ENCODE measurements around the gene ACYP2. TPM values are rescaled to one million over a fixed set of nuclear protein-coding genes. Genes with fewer than 3 reads are reported as not detected.

The ACYP2 gene
- total RNA-seq, 1 donor from 2014 or later: 7.0 TPM

- TF ChIP-seq, protein P1, sequence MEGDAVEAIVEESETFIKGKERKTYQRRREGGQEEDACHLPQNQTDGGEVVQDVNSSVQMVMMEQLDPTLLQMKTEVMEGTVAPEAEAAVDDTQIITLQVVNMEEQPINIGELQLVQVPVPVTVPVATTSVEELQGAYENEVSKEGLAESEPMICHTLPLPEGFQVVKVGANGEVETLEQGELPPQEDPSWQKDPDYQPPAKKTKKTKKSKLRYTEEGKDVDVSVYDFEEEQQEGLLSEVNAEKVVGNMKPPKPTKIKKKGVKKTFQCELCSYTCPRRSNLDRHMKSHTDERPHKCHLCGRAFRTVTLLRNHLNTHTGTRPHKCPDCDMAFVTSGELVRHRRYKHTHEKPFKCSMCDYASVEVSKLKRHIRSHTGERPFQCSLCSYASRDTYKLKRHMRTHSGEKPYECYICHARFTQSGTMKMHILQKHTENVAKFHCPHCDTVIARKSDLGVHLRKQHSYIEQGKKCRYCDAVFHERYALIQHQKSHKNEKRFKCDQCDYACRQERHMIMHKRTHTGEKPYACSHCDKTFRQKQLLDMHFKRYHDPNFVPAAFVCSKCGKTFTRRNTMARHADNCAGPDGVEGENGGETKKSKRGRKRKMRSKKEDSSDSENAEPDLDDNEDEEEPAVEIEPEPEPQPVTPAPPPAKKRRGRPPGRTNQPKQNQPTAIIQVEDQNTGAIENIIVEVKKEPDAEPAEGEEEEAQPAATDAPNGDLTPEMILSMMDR (IDR thresholded peaks at IDR 0.05; ENCODE audit: unreplicated experiment): no peak
- H3K9me3 Mint-ChIP-seq (ENCODE audit: unreplicated experiment): no peaks in the 10 kb centered on the region
- H3K27ac Mint-ChIP-seq (ENCODE audit: unreplicated experiment): no peak overlapping the region
- no peak overlapping the region for H3K4me3 Mint-ChIP-seq (ENCODE audit: unreplicated experiment)
- no peaks in the 10 kb centered on the region for H3K36me3 Mint-ChIP-seq (ENCODE audit: low read depth, unreplicated experiment)
- no peak for DNase-seq (ENCODE audit: low spot score)
- no peaks in the 10 kb centered on the region for H3K27me3 Mint-ChIP-seq (ENCODE audit: unreplicated experiment)
- H3K4me1 Mint-ChIP-seq (ENCODE audit: unreplicated experiment): peaks cover 6% of the 10 kb centered on the region
These were observed 40.6 kb upstream of the ACYP2 start for GRCh38 chr2:54074606-54075341.

DNA sequence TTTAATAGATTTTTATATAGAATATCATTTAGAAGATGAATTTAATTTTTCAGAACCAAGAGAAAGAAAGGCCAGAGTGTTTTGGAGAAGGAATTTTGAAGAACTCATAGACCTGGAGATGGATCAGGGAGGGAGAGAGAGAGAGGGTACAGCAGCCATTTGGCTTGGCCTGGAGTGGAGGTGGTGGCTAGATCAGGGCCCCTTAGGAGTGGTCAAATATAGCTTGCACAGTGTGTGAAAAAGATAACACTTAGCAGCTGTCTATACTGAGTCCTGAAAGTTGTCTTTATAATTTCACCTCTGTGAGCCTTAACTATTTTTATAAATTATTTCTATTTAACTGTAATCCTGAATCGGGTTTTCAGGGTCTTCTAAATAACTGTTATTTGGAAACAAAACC is 38.8 kb upstream of the ACYP2 start:
- no peaks in the 10 kb centered on the region for H3K36me3 Mint-ChIP-seq (ENCODE audit: low read depth, unreplicated experiment)
- peaks cover 6% of the 10 kb centered on the region for H3K4me1 Mint-ChIP-seq (ENCODE audit: unreplicated experiment)
- H3K9me3 Mint-ChIP-seq (ENCODE audit: unreplicated experiment): no peaks in the 10 kb centered on the region
- TF ChIP-seq, protein P1 (IDR thresholded peaks at IDR 0.05; ENCODE audit: unreplicated experiment): no peak
- H3K27ac Mint-ChIP-seq (ENCODE audit: unreplicated experiment): no peak overlapping the region
- H3K27me3 Mint-ChIP-seq (ENCODE audit: unreplicated experiment): no peaks in the 10 kb centered on the region
- no peak for DNase-seq (ENCODE audit: low spot score)
- no peak overlapping the region for H3K4me3 Mint-ChIP-seq (ENCODE audit: unreplicated experiment)

GRCh38 chr2:54077088-54077900 is 38.1 kb upstream of the ACYP2 start:
- Mint-ChIP-seq H3K27ac (ENCODE audit: unreplicated experiment) (no peak overlapping the region), H3K36me3 (ENCODE audit: low read depth, unreplicated experiment) (no peaks in the 10 kb centered on the region), H3K4me3 (ENCODE audit: unreplicated experiment) (no peak overlapping the region), H3K27me3 (ENCODE audit: unreplicated experiment) (no peaks in the 10 kb centered on the region), H3K9me3 (ENCODE audit: unreplicated experiment) (no peaks in the 10 kb centered on the region), H3K4me1 (ENCODE audit: unreplicated experiment) (peaks cover 6% of the 10 kb centered on the region)
- TF ChIP-seq, protein P1 (IDR thresholded peaks at IDR 0.05; ENCODE audit: unreplicated experiment): no peak
- DNase-seq (ENCODE audit: low spot score): no peak

DNA sequence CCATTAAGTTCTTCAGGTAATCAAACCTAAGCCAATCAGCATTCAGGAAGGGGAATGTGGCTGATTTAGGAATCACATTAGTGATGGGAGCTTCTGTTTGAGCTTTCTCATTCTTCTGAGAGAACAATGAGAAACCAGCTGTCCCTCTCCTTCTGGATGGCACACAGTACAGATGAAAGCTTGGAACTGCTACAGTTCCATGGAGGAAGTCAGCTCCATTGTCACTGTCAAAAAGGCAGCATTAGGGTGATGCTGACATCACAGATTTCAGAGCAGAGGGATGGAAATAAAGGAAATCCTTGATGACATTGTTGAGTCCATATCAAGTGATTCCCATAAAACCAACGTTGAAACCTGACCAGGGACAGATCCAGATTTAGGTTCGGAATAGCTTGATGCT is 36.1 kb upstream of the ACYP2 start:
- no peaks in the 10 kb centered on the region for H3K27me3 Mint-ChIP-seq (ENCODE audit: unreplicated experiment)
- H3K4me1 Mint-ChIP-seq (ENCODE audit: unreplicated experiment): peaks cover 6% of the 10 kb centered on the region
- no peak overlapping the region for H3K27ac Mint-ChIP-seq (ENCODE audit: unreplicated experiment)
- DNase-seq (ENCODE audit: low spot score): no peak
- no peaks in the 10 kb centered on the region for H3K9me3 Mint-ChIP-seq (ENCODE audit: unreplicated experiment)
- TF ChIP-seq, protein P1 (IDR thresholded peaks at IDR 0.05; ENCODE audit: unreplicated experiment): no peak
- H3K4me3 Mint-ChIP-seq (ENCODE audit: unreplicated experiment): no peak overlapping the region
- no peaks in the 10 kb centered on the region for H3K36me3 Mint-ChIP-seq (ENCODE audit: low read depth, unreplicated experiment)

- DNase-seq (ENCODE audit: low spot score): no peak
- Mint-ChIP-seq H3K36me3 (ENCODE audit: low read depth, unreplicated experiment) (no peaks in the 10 kb centered on the region), H3K4me1 (ENCODE audit: unreplicated experiment) (peaks cover 8% of the 10 kb centered on the region), H3K4me3 (ENCODE audit: unreplicated experiment) (no peak overlapping the region), H3K27me3 (ENCODE audit: unreplicated experiment) (no peaks in the 10 kb centered on the region), H3K27ac (ENCODE audit: unreplicated experiment) (no peak overlapping the region), H3K9me3 (ENCODE audit: unreplicated experiment) (no peaks in the 10 kb centered on the region)
- TF ChIP-seq, protein P1 (IDR thresholded peaks at IDR 0.05; ENCODE audit: unreplicated experiment): no peak
These were observed 33.8 kb upstream of the ACYP2 start for GRCh38 chr2:54081574-54081973.

Measured in endothelial cell (in vitro differentiated cells).